Mesothelial cell of epicardium (in vitro differentiated cells): ENCODE results near the gene DYNLT5. TPM values are rescaled to one million over a fixed set of nuclear protein-coding genes. Genes with fewer than 3 reads are reported as not detected.

Experiments
- DNase-seq, 2 experiments: peaks; one replicate each; pipeline ENCODE4 v3.0.0; 2021; ENCODE audit warnings: low spot score in 2 of 2; ENCODE audit not compliant: unreplicated experiment in 2 of 2
- H3K27ac Mint-ChIP-seq: 2 replicates; pipeline ENCODE4 v1.8.0; 2021; ENCODE audit warnings: mixed read lengths
- H3K27me3 Mint-ChIP-seq: 2 replicates; pipeline ENCODE4 v1.8.0; 2021; ENCODE audit warnings: low read depth, mixed read lengths
- H3K36me3 Mint-ChIP-seq: 2 replicates; pipeline ENCODE4 v1.8.0; 2021; ENCODE audit warnings: mixed read lengths
- H3K4me1 Mint-ChIP-seq: 2 replicates; pipeline ENCODE4 v1.8.0; 2021; ENCODE audit warnings: mixed read lengths
- H3K4me3 Mint-ChIP-seq: 2 replicates; pipeline ENCODE4 v1.8.0; 2021; ENCODE audit warnings: mild to moderate bottlenecking, moderate library complexity, mixed read lengths
- H3K9me3 Mint-ChIP-seq: 2 replicates; pipeline ENCODE4 v1.8.0; 2021; ENCODE audit warnings: mixed read lengths
- CTCF ChIP-seq: fragments of 200-600 bp; sonication (generic); IDR thresholded peaks from one replicate; pipeline ENCODE4 v1.5.0; 2021; ENCODE audit warnings: antibody characterized with exemption; ENCODE audit not compliant: unreplicated experiment
- total RNA-seq: library from RNA; stranded (reverse); gene quantifications from 3 replicates; pipeline ENCODE4 v1.2.1, GENCODE V29; 2021

The DYNLT5 gene
- total RNA-seq, 1 donor from 2014 or later: 0.67 TPM

GRCh38 chr1:66770694-66771093 lies 18.4 kb downstream of the DYNLT5 start:
- H3K27ac Mint-ChIP-seq: no peak overlapping the region
- no peak for DNase-seq

GRCh38 chr1:66773227-66773626 lies 21.0 kb downstream of the DYNLT5 start:
- no peak for TF ChIP-seq CTCF
- peaks cover 4% of the 10 kb centered on the region for H3K27me3 Mint-ChIP-seq
- H3K36me3 Mint-ChIP-seq: no peaks in the 10 kb centered on the region
- no peak overlapping the region for H3K27ac Mint-ChIP-seq
- H3K4me3 Mint-ChIP-seq: no peak overlapping the region
- H3K9me3 Mint-ChIP-seq: no peaks in the 10 kb centered on the region
- H3K4me1 Mint-ChIP-seq: peaks cover 7% of the 10 kb centered on the region
- no peak for DNase-seq

More at GRCh38 chr1:66770694-66771093, 18.4 kb downstream of the DYNLT5 start:
- Mint-ChIP-seq H3K27me3 (peaks cover 1% of the 10 kb centered on the region), H3K9me3 (no peaks in the 10 kb centered on the region), H3K36me3 (no peaks in the 10 kb centered on the region), H3K4me1 (no peaks in the 10 kb centered on the region), H3K4me3 (no peak overlapping the region)
- TF ChIP-seq CTCF: no peak

- Mint-ChIP-seq H3K4me3 (no peak overlapping the region), H3K36me3 (no peaks in the 10 kb centered on the region), H3K27me3 (peaks cover 4% of the 10 kb centered on the region), H3K9me3 (no peaks in the 10 kb centered on the region), H3K4me1 (peaks cover 10% of the 10 kb centered on the region), H3K27ac (no peak overlapping the region)
- no peak for TF ChIP-seq CTCF
- no peak for DNase-seq
These were observed 22.2 kb downstream of the DYNLT5 start for GRCh38 chr1:66774438-66774837.

- Mint-ChIP-seq H3K4me1 (peaks cover 10% of the 10 kb centered on the region), H3K27me3 (peaks cover 4% of the 10 kb centered on the region), H3K4me3 (no peak overlapping the region), H3K9me3 (peaks cover 5% of the 10 kb centered on the region), H3K27ac (no peak overlapping the region), H3K36me3 (peaks cover 2% of the 10 kb centered on the region)
- no peak for TF ChIP-seq CTCF
- DNase-seq: no peak
These were observed 23.4 kb downstream of the DYNLT5 start for GRCh38 chr1:66775646-66776045.

- H3K4me3 Mint-ChIP-seq: no peak overlapping the region
- peaks cover 2% of the 10 kb centered on the region for H3K36me3 Mint-ChIP-seq
- peaks cover 10% of the 10 kb centered on the region for H3K9me3 Mint-ChIP-seq
- no peak for TF ChIP-seq CTCF
- H3K27ac Mint-ChIP-seq: no peak overlapping the region
- no peak for DNase-seq
- peaks cover 10% of the 10 kb centered on the region for H3K4me1 Mint-ChIP-seq
- H3K27me3 Mint-ChIP-seq: peaks cover 5% of the 10 kb centered on the region
These were observed 25.6 kb downstream of the DYNLT5 start for GRCh38 chr1:66777831-66778230.

- Mint-ChIP-seq H3K36me3 (peaks cover 2% of the 10 kb centered on the region), H3K27me3 (peaks cover 5% of the 10 kb centered on the region), H3K27ac (no peak overlapping the region), H3K4me3 (no peak overlapping the region), H3K4me1 (peaks cover 10% of the 10 kb centered on the region), H3K9me3 (peaks cover 10% of the 10 kb centered on the region)
- no peak for TF ChIP-seq CTCF
- DNase-seq: no peak
These were observed 26.0 kb downstream of the DYNLT5 start for GRCh38 chr1:66778266-66778665.
